Lung (tissue), 13 donors: Measurements from ENCODE around the gene ALG12. TPM values are rescaled to one million over a fixed set of nuclear protein-coding genes. Genes with fewer than 3 reads are reported as not detected.

Experiments
- ATAC-seq: fragments of 200-7000 bp; cut with Tn5 transposase; one replicate; pipeline ENCODE4 v1.9.1; 2020; ENCODE audit warnings: moderate number of reproducible peaks; ENCODE audit not compliant: insufficient read depth, low FRiP score
- DNase-seq, 3 donors: peaks; one replicate each; pipeline ENCODE4 v3.0.0-alpha.2; 2013 to 2017
- H3K27ac ChIP-seq, 2 donors: one replicate each; pipeline ENCODE4 v1.5.1; 2013; ENCODE audit warnings: mild to moderate bottlenecking in 2 of 2, moderate library complexity in 2 of 2, control low read depth in 1 of 2, inconsistent platforms in 1 of 2, low read depth in 1 of 2, low read length in 1 of 2
- H3K27me3 ChIP-seq, 3 donors: one replicate each; pipeline ENCODE4 v1.5.1; 2013; ENCODE audit warnings: low read length in 2 of 3; ENCODE audit not compliant: control insufficient read depth in 3 of 3, insufficient read depth in 3 of 3
- H3K36me3 ChIP-seq, 4 donors: one replicate each; pipeline ENCODE4 v1.5.1; 2013; ENCODE audit warnings: low read length in 4 of 4, mild to moderate bottlenecking in 1 of 4, moderate library complexity in 1 of 4; ENCODE audit not compliant: control insufficient read depth in 4 of 4, insufficient read depth in 4 of 4
- H3K4me1 ChIP-seq, 5 donors: one replicate each; pipeline ENCODE4 v1.5.1; 2013; ENCODE audit warnings: low read length in 5 of 5, mild to moderate bottlenecking in 2 of 5, moderate library complexity in 1 of 5; ENCODE audit not compliant: control insufficient read depth in 5 of 5, insufficient read depth in 5 of 5
- H3K4me3 ChIP-seq: one replicate; pipeline ENCODE4 v1.5.1; 2013; ENCODE audit warnings: mild to moderate bottlenecking, control low read depth, moderate library complexity
- H3K9ac ChIP-seq, 2 donors: one replicate each; pipeline ENCODE4 v1.5.1; 2013; ENCODE audit warnings: low read length in 2 of 2, control low read depth in 1 of 2; ENCODE audit not compliant: insufficient read depth in 1 of 2
- H3K9me3 ChIP-seq, 4 donors: one replicate each; pipeline ENCODE4 v1.5.1; 2013; ENCODE audit warnings: low read length in 3 of 4, mild to moderate bottlenecking in 1 of 4, moderate library complexity in 1 of 4; ENCODE audit not compliant: control insufficient read depth in 4 of 4, insufficient read depth in 3 of 4
- WGBS, 2 donors: extraction: QIAGEN DNeasy Blood & Tissue Kit; methylation state at CpG; one replicate each; pipeline ENCODE4 v1.1.7; 2013; 5-methylcytosine and 5-hydroxymethylcytosine counted together
- polyA plus RNA-seq, 2 donors: library from polyadenylated mRNA; stranded (reverse); fragments of 200-250 nt; gene quantifications; one replicate each; pipeline ENCODE4 v1.2.1, GENCODE V29; 2013
- small RNA-seq: library from RNA; depleted of rRNA; stranded (forward); fragments of <200 nt; gene quantifications from one replicate; pipeline ENCODE3, GENCODE V24; 2014; ENCODE audit warnings: low replicate concordance
- total RNA-seq, 2 donors: library from RNA; depleted of rRNA in 1 of 2; stranded (reverse); fragments of >200 nt in 1 of 2; gene quantifications; one replicate each; pipeline ENCODE4 v1.2.1, GENCODE V29; 2014 to 2021
- TF ChIP-seq, protein P1 (sequence below): IDR thresholded peaks from 2 replicates; pipeline ENCODE4 v1.5.1; 2012; ENCODE audit warnings: mild to moderate bottlenecking; ENCODE audit errors: control extremely low read depth, extremely low read depth
- donor health status: control.
- donor health status: control.
- donor health status: Bipolar disorder and iron deficiency.
- donor health status: healthy.
- donor health status: DM: yes; HTN: yes; CAD: no.

ALG12 gene
- total and polyA plus RNA-seq, 4 donors: 13.6 to 33.9 (median 16.6) TPM

DNA sequence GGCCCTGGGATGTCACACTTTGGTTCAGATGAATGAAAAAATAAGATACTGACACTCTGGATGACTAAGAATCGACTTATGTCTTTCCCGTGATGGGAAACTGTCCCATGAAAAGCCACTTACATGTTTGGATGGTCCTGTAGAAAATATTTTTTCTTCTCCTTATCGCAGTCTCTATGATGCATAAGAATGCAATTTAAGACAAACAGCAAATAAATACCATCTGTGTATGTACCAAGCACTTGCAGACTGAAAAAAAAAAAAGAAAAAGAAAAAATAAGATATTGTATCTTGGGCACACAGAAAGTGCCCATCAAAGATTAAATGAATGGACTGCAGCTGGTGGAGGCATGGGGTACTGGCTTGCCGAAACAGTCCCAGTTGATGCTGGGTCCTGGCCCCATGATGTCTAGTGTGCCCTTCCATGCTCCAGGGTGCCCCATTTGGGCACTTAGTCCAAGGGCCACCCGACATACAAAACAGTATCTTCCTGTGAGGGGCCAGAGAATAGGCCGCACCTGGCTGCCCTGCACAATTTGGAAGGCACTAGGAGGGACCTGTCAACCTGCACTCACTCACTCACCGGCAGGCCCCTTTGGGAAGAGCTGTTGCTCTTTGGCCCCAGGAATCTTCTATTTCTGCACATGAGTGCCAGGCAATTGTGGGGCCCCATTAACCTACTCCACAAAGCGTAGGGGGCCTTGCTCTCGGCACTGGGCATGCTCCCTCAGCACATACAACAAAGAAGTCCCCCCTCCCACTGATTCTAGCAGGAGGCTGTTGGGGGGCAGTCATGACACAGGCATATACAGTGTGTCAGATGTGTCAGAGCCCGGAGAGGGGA is 67.1 kb downstream of the ALG12 start:
- WGBS, 2 donors: 74 to 80% methylated on average over 10 of the region's 10 CpGs
- ATAC-seq: no peak

More for the DNA sequence above, 67.1 kb downstream of the ALG12 start:
- no peaks in the 10 kb centered on the region for H3K36me3 ChIP-seq
- no peak overlapping the region for H3K27ac ChIP-seq
- peaks cover 0 to 41% (median 30%) of the 10 kb centered on the region in 3 donors for H3K27me3 ChIP-seq
- H3K4me3 ChIP-seq: no peak overlapping the region
- TF ChIP-seq, protein P1, sequence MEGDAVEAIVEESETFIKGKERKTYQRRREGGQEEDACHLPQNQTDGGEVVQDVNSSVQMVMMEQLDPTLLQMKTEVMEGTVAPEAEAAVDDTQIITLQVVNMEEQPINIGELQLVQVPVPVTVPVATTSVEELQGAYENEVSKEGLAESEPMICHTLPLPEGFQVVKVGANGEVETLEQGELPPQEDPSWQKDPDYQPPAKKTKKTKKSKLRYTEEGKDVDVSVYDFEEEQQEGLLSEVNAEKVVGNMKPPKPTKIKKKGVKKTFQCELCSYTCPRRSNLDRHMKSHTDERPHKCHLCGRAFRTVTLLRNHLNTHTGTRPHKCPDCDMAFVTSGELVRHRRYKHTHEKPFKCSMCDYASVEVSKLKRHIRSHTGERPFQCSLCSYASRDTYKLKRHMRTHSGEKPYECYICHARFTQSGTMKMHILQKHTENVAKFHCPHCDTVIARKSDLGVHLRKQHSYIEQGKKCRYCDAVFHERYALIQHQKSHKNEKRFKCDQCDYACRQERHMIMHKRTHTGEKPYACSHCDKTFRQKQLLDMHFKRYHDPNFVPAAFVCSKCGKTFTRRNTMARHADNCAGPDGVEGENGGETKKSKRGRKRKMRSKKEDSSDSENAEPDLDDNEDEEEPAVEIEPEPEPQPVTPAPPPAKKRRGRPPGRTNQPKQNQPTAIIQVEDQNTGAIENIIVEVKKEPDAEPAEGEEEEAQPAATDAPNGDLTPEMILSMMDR: no peak
- no peak for DNase-seq
- H3K4me1 ChIP-seq: peaks cover 7 to 20% (median 12%) of the 10 kb centered on the region in 5 donors
- no peak overlapping the region for H3K9ac ChIP-seq
- no peaks in the 10 kb centered on the region for H3K9me3 ChIP-seq

Small RNA genes within 50 kb of the gene (small RNA-seq; reads per million reads assigned to genes)
- 0.06 reads per million for gene MIR6821

Other genes with a start within 250 kb of the ALG12 start
- 10 to 100 TPM; 36.4 to 51.5 TPM for gene BRD1, start 90.6 kb downstream of the ALG12 start, total RNA-seq
- gene BRD1, start 90.6 kb downstream of the ALG12 start, polyA plus RNA-seq: 10 to 100 TPM; 16.6 to 19.8 TPM
- gene ZBED4, start 64.6 kb downstream of the ALG12 start, total RNA-seq: 10 to 100 TPM; 10.9 to 13.2 TPM
- 1 to 10 TPM; 3.9 to 7.3 TPM for gene ZBED4, start 64.6 kb downstream of the ALG12 start, polyA plus RNA-seq
- gene CRELD2, start 196 bp upstream of the ALG12 start, total RNA-seq: 100 to 1,000 TPM in 1 of 2 donors, 10 to 100 TPM in 1; 18.7 to 106 TPM
- 100 to 1,000 TPM in 1 of 2 donors, 10 to 100 TPM in 1; 37.9 to 110 TPM for gene CRELD2, start 196 bp upstream of the ALG12 start, polyA plus RNA-seq
- gene PIM3, start 42.3 kb upstream of the ALG12 start, total RNA-seq: 100 to 1,000 TPM; 131 to 132 TPM
- gene PIM3, start 42.3 kb upstream of the ALG12 start, polyA plus RNA-seq: 100 to 1,000 TPM in 1 of 2 donors, 10 to 100 TPM in 1; 99.0 to 238 TPM
- gene IL17REL, start 94.3 kb upstream of the ALG12 start, total RNA-seq: under 1 TPM in 1 of 2 donors, not detected in 1; 0.51 TPM
- gene IL17REL, start 94.3 kb upstream of the ALG12 start, polyA plus RNA-seq: under 1 TPM; 0.02 to 0.19 TPM
- not detected for gene TTLL8, start 139.9 kb upstream of the ALG12 start, total RNA-seq
- gene TTLL8, start 139.9 kb upstream of the ALG12 start, polyA plus RNA-seq: not detected
- 1 to 10 TPM in 1 of 2 donors, under 1 TPM in 1; 0.86 to 2.6 TPM for gene MLC1, start 167.0 kb upstream of the ALG12 start, total RNA-seq
- under 1 TPM; 0.65 to 0.68 TPM for gene MLC1, start 167.0 kb upstream of the ALG12 start, polyA plus RNA-seq
- gene MOV10L1, start 171.6 kb upstream of the ALG12 start, total RNA-seq: 10 to 100 TPM in 1 of 2 donors, under 1 TPM in 1; 0.34 to 11.9 TPM
- gene MOV10L1, start 171.6 kb upstream of the ALG12 start, polyA plus RNA-seq: under 1 TPM; 0.27 to 0.53 TPM